PC-3 (cell line): ENCODE measurements around the gene LYZL1. TPM values are rescaled to one million over a fixed set of nuclear protein-coding genes. Genes with fewer than 3 reads are reported as not detected.
"Not testable (repeated sequence)": the region's sequence is repeated elsewhere in the genome, so short reads cannot be mapped to it uniquely, and the experiment has no call there.

ENCODE experiments used
- ATAC-seq: fragments of 200-7000 bp; cut with Tn5 transposase; 2 replicates; pipeline ENCODE4 v1.9.1; 2020; ENCODE audit warnings: mild to moderate bottlenecking, moderate library complexity
- Bru-seq: library from RNA; stranded (reverse); fragments of 400-500 nt; gene quantifications from one replicate; lab custom pipeline; 2021; lab: Mats Ljungman, UMichigan
- BruChase-seq, 2 experiments: library from RNA; stranded (reverse); fragments of 400-500 nt; gene quantifications; one replicate each; lab custom pipeline; 2021; lab: Mats Ljungman, UMichigan
- BruUV-seq: library from RNA; stranded (reverse); fragments of 400-500 nt; replicated peaks from 2 replicates; lab custom pipeline; 2021; lab: Mats Ljungman, UMichigan
- CTCF ChIA-PET: fragments of 300-600 bp; sonication (Branson Sonifier 250); formaldehyde crosslinking; loops from one replicate; lab custom pipeline; 2022; ENCODE audit warnings: antibody characterized with exemption; lab: Charles Lee
- POLR2A ChIA-PET: fragments of 300-600 bp; sonication (Branson Sonifier 250); formaldehyde crosslinking; loops from one replicate; lab custom pipeline; 2022; ENCODE audit warnings: antibody characterized with exemption; ENCODE audit not compliant: unreplicated experiment; lab: Charles Lee
- DNase-seq: peaks from one replicate; pipeline ENCODE4 v3.0.0-alpha.2; 2015
- H2AFZ ChIP-seq: fragments of 300-600 bp; sonication (generic); 2 replicates; pipeline ENCODE4 v1.6.0; 2016; ENCODE audit warnings: antibody characterized with exemption, low read length
- H3F3A ChIP-seq: fragments of 300-600 bp; sonication (generic); one replicate; pipeline ENCODE4 v1.6.0; 2017; ENCODE audit warnings: antibody characterized with exemption, low read length, control low read depth, mild to moderate bottlenecking; ENCODE audit not compliant: unreplicated experiment
- H3K27ac ChIP-seq: fragments of 300-600 bp; sonication (generic); 2 replicates; pipeline ENCODE4 v1.5.1; 2016; ENCODE audit warnings: mild to moderate bottlenecking, low read length
- H3K27me3 ChIP-seq: fragments of 300-600 bp; sonication (generic); 2 replicates; pipeline ENCODE4 v1.6.1; 2016; ENCODE audit warnings: low read length, mixed read lengths
- H3K36me3 ChIP-seq: fragments of 300-600 bp; sonication (generic); 2 replicates; pipeline ENCODE4 v1.6.1; 2016; ENCODE audit warnings: low read depth, mixed run types, low read length, mixed read lengths
- H3K4me1 ChIP-seq: fragments of 300-600 bp; sonication (generic); 2 replicates; pipeline ENCODE4 v1.5.1; 2016; ENCODE audit warnings: low read length; ENCODE audit not compliant: insufficient read depth
- H3K4me2 ChIP-seq: fragments of 300-600 bp; sonication (generic); 2 replicates; pipeline ENCODE4 v1.6.0; 2016; ENCODE audit warnings: low read length
- H3K4me3 ChIP-seq: fragments of 300-600 bp; sonication (generic); 2 replicates; pipeline ENCODE4 v1.5.1; 2016; ENCODE audit warnings: mild to moderate bottlenecking, low read length, mixed read lengths
- H3K79me2 ChIP-seq: fragments of 300-600 bp; sonication (generic); 2 replicates; pipeline ENCODE4 v1.6.1; 2017; ENCODE audit warnings: low read length, mixed read lengths
- H3K9ac ChIP-seq: fragments of 300-600 bp; sonication (generic); 2 replicates; pipeline ENCODE4 v1.6.0; 2016; ENCODE audit warnings: mild to moderate bottlenecking, low read length
- H3K9me2 ChIP-seq: fragments of 300-600 bp; sonication (generic); replicated peaks from 2 replicates; pipeline ENCODE4 v1.6.1; 2016; ENCODE audit warnings: mixed run types, low read length, mixed read lengths
- H3K9me3 ChIP-seq: fragments of 300-600 bp; sonication (generic); 2 replicates; pipeline ENCODE4 v1.6.1; 2016; ENCODE audit warnings: low read length, mixed read lengths
- H4K20me1 ChIP-seq: fragments of 300-600 bp; sonication (generic); 2 replicates; pipeline ENCODE4 v1.6.1; 2016; ENCODE audit warnings: low read length, mixed read lengths
- CTCF ChIP-seq: fragments of 300-600 bp; sonication (generic); conservative IDR thresholded peaks from 2 replicates; pipeline ENCODE4 v1.5.1; 2017; ENCODE audit warnings: antibody characterized with exemption, low read depth, mild to moderate bottlenecking, low read length
- EZH2 ChIP-seq: fragments of 300-600 bp; sonication (generic); IDR thresholded peaks from one replicate; pipeline ENCODE4 v1.6.1; 2017; ENCODE audit warnings: antibody characterized with exemption, mild to moderate bottlenecking, low read length; ENCODE audit not compliant: unreplicated experiment
- EZH2phosphoT487 ChIP-seq: fragments of 300-600 bp; sonication (generic); IDR thresholded peaks from 2 replicates; pipeline ENCODE4 v1.6.1; 2018; ENCODE audit warnings: mild to moderate bottlenecking, antibody characterized with exemption, low read length, borderline replicate concordance
- intact Hi-C: fragments of 100-400 bp; cut with micrococcal nuclease; formaldehyde crosslinking; loops from 2 replicates; pipeline ENCODE4 v1.9.0; 2023
- long read RNA-seq: library from polyadenylated mRNA; unstranded; transcript quantifications from one replicate; pipeline ENCODE4 v2.0.0, GENCODE V29; 2021; ENCODE audit not compliant: unreplicated experiment
- total RNA-seq: library from RNA; depleted of rRNA; stranded (reverse); fragments of >200 nt; gene quantifications from 2 replicates; pipeline ENCODE4 v1.2.3, GENCODE V29; 2014; rRNA removed

LYZL1 gene
- total RNA-seq, result not detected in 2 replicates
- not detected for Bru-seq, nascent RNA
- not detected for BruChase-seq, experiment 1, labeled RNA remaining after a 6-hour chase
- not detected for BruChase-seq, experiment 2, labeled RNA remaining after a 2-hour chase
- long read RNA-seq, result 0 reads

- H3K9me2 ChIP-seq, intact Hi-C loops, H3K4me3 ChIP-seq, H4K20me1 ChIP-seq, H3K9ac ChIP-seq, POLR2A ChIA-PET, H3K4me1 ChIP-seq, CTCF ChIA-PET, H2AFZ ChIP-seq, BruUV-seq, H3K36me3 ChIP-seq, DNase-seq, ATAC-seq, H3F3A ChIP-seq, H3K9me3 ChIP-seq, H3K27ac ChIP-seq, H3K4me2 ChIP-seq, H3K79me2 ChIP-seq: not testable (repeated sequence)
- peaks cover 12% of the 10 kb centered on the region; the same call in 1 of the 2 replicates for H3K27me3 ChIP-seq
These were observed at the start of gene LYZL1 for GRCh38 chr10:29288906-29289305. LYZL1 (plus strand) TSS chr10:29289070; CDS start chr10:29291868, 2,798 bp downstream.

DNA sequence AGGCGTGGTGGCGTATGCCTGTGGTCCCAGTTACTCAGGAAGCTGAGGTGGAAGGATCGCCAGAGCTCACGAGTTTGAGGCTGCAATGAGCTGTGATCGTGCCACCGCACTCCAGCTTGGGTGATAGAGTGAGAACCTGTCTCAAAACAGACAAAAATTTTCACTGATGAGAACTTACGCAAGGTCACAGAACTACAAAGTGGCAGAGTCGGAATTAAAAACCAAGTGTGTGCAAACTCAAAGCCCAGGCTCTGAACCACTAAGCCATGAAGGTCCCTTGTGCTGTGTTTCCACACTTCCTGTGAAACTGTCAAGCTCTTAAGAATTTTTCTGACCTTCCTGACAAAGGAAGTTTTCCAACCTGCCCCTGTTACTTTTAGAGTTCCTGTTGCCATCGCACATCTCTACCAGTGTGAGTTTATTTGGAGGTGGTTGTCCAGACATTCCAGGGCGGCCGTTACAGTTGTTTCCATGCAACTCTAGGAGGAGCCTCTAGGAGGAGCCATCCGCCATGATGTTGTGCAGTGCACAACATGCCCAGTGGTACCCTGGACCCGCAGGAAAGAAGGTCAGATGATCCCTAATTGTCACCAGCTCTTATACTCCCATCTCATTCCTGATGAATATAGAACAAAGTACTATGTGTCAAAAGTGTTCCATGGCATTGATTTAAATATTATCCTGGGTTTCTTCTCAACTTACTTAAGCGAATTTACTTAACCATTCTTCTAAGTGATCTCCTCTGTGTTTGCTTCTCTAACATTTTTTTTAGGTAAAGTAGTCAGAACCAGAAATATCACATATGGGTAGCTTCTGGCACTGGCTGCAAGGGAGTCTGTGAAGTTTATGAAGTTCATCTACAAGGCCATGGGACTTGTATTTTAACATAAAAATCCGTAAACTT, 49.0 kb upstream of the LYZL1 start:
- POLR2A ChIA-PET, result no interaction called here
- Histone ChIP-seq H4K20me1 (no peaks in the 10 kb centered on the region), H3K27ac (no peak overlapping the region), H3K36me3 (no peaks in the 10 kb centered on the region), H3K4me3 (no peak overlapping the region), H2AFZ (0 out of 2 replicates have a peak overlapping the region, but pooled peaks have one; percentile 18), H3K27me3 (no peaks in the 10 kb centered on the region), H3F3A (no peaks in the 10 kb centered on the region), H3K9me2 (no peaks in the 10 kb centered on the region), H3K9me3 (no peaks in the 10 kb centered on the region), H3K9ac (no peak overlapping the region), H3K79me2 (no peaks in the 10 kb centered on the region), H3K4me1 (no peaks in the 10 kb centered on the region), H3K4me2 (no peak overlapping the region)
- intact Hi-C loops, result loop anchor here (1.0 kb wide), 1 partner anchor 64 kb away; no protein-coding TSS in a partner anchor
- peak; percentile 80 for TF ChIP-seq CTCF
- TF ChIP-seq EZH2phosphoT487, result no peak
- TF ChIP-seq EZH2, result no peak
- no TSS peak for BruUV-seq
- CTCF ChIA-PET, result interaction anchor here (0.6 to 1.2 kb wide), 2 partner anchors 65 to 349 kb away, joined by 4 read pairs; no protein-coding TSS in a partner anchor
- ATAC-seq, result peak; percentile 79
- DNase-seq, result peak; percentile 62

- no peaks in the 10 kb centered on the region for H3K9me2 ChIP-seq
- no peak for ATAC-seq
- H3K27ac ChIP-seq, result no peak overlapping the region
- intact Hi-C loops, result loop anchor here (1.0 kb wide), 1 partner anchor 63 kb away; no protein-coding TSS in a partner anchor
- H3K4me3 ChIP-seq, result no peak overlapping the region
- no peaks in the 10 kb centered on the region for H4K20me1 ChIP-seq
- TF ChIP-seq EZH2 (no peak), EZH2phosphoT487 (no peak)
- no peaks in the 10 kb centered on the region for H3F3A ChIP-seq
- POLR2A ChIA-PET, result no interaction called here
- no peaks in the 10 kb centered on the region for H3K79me2 ChIP-seq
- no peaks in the 10 kb centered on the region for H3K4me1 ChIP-seq
- DNase-seq, result no peak
- no TSS peak for BruUV-seq
- H3K36me3 ChIP-seq, result no peaks in the 10 kb centered on the region
- H3K27me3 ChIP-seq, result no peaks in the 10 kb centered on the region
- H3K9me3 ChIP-seq, result no peaks in the 10 kb centered on the region
- no peak overlapping the region for H3K9ac ChIP-seq
- no peak overlapping the region for H2AFZ ChIP-seq
- no peak overlapping the region for H3K4me2 ChIP-seq
- CTCF ChIA-PET, result no interaction called here
These were observed 47.7 kb upstream of the LYZL1 start for GRCh38 chr10:29240986-29241660.
